Measurements from ENCODE around the gene GTPBP6. TPM values are rescaled to one million over a fixed set of nuclear protein-coding genes. Genes with fewer than 3 reads are reported as not detected.

The GTPBP6 gene
- total RNA-seq, 1 donor from 2014 or later: 53.5 TPM

- no peaks in the 10 kb centered on the region for H3K27me3 Mint-ChIP-seq
- DNase-seq (ENCODE audit: extremely low spot score, unreplicated experiment): no peak
- no peak for TF ChIP-seq CTCF (conservative IDR thresholded peaks at IDR 0.05)
Observed at GRCh38 chrX:345020-345925, 26.7 kb upstream of the GTPBP6 start.

GRCh38 chrX:344371-344901, 25.8 kb upstream of the GTPBP6 start:
- Mint-ChIP-seq H3K27ac (no peak overlapping the region), H3K36me3 (peaks cover 11% of the 10 kb centered on the region), H3K4me1 (ENCODE audit: unreplicated experiment) (no peaks in the 10 kb centered on the region), H3K27me3 (no peaks in the 10 kb centered on the region), H3K9me3 (no peaks in the 10 kb centered on the region), H3K4me3 (no peak overlapping the region)
- TF ChIP-seq CTCF (conservative IDR thresholded peaks at IDR 0.05): no peak
- no peak for DNase-seq (ENCODE audit: extremely low spot score, unreplicated experiment)

More at GRCh38 chrX:345020-345925, 26.7 kb upstream of the GTPBP6 start:
- Mint-ChIP-seq H3K9me3 (no peaks in the 10 kb centered on the region), H3K27ac (no peak overlapping the region), H3K4me1 (ENCODE audit: unreplicated experiment) (no peaks in the 10 kb centered on the region), H3K36me3 (peaks cover 11% of the 10 kb centered on the region), H3K4me3 (no peak overlapping the region)

GRCh38 chrX:341541-342101, 23.0 kb upstream of the GTPBP6 start:
- no peak for TF ChIP-seq CTCF (conservative IDR thresholded peaks at IDR 0.05)
- peaks cover 15% of the 10 kb centered on the region for H3K36me3 Mint-ChIP-seq
- no peak overlapping the region for H3K27ac Mint-ChIP-seq
- no peak for DNase-seq (ENCODE audit: extremely low spot score, unreplicated experiment)
- no peaks in the 10 kb centered on the region for H3K4me1 Mint-ChIP-seq (ENCODE audit: unreplicated experiment)
- no peaks in the 10 kb centered on the region for H3K9me3 Mint-ChIP-seq
- no peak overlapping the region for H3K4me3 Mint-ChIP-seq
- no peaks in the 10 kb centered on the region for H3K27me3 Mint-ChIP-seq

- H3K36me3 Mint-ChIP-seq: peaks cover 21% of the 10 kb centered on the region
- H3K27ac Mint-ChIP-seq: no peak overlapping the region
- H3K9me3 Mint-ChIP-seq: no peaks in the 10 kb centered on the region
- H3K4me1 Mint-ChIP-seq (ENCODE audit: unreplicated experiment): no peaks in the 10 kb centered on the region
- H3K4me3 Mint-ChIP-seq: no peak overlapping the region
- DNase-seq (ENCODE audit: extremely low spot score, unreplicated experiment): no peak
- TF ChIP-seq CTCF (conservative IDR thresholded peaks at IDR 0.05): no peak
- H3K27me3 Mint-ChIP-seq: no peaks in the 10 kb centered on the region
Observed at GRCh38 chrX:340641-341423, 22.2 kb upstream of the GTPBP6 start.

GRCh38 chrX:340121-340520, 21.5 kb upstream of the GTPBP6 start:
- Mint-ChIP-seq H3K27me3 (no peaks in the 10 kb centered on the region), H3K36me3 (peaks cover 24% of the 10 kb centered on the region), H3K27ac (no peak overlapping the region), H3K4me3 (no peak overlapping the region), H3K4me1 (ENCODE audit: unreplicated experiment) (no peaks in the 10 kb centered on the region), H3K9me3 (no peaks in the 10 kb centered on the region)
- no peak for TF ChIP-seq CTCF (conservative IDR thresholded peaks at IDR 0.05)
- DNase-seq (ENCODE audit: extremely low spot score, unreplicated experiment): no peak

Data from type B pancreatic cell (in vitro differentiated cells).